NCI-H526 (cell line): ENCODE data around the gene IRS1.
A peak's percentile ranks its signal among the peaks of the same experiment; 100 is the strongest.

Source experiments
- DNase-seq, 2 experiments: peaks; one replicate each; lab custom pipeline; 2025; lab: John Stamatoyannopoulos, UW

The IRS1 gene

GRCh38 chr2:226825056-226825455 is 25.4 kb upstream of the IRS1 start:
- no peak for DNase-seq

- no peak for DNase-seq
These were observed 19.3 kb upstream of the IRS1 start for GRCh38 chr2:226818930-226819329.

- DNase-seq: peak in 1 of 2 experiments; percentile 33
These were observed 13.6 kb upstream of the IRS1 start for GRCh38 chr2:226813148-226813701.

GRCh38 chr2:226803410-226803809 is 3.8 kb upstream of the IRS1 start:
- no peak for DNase-seq

GRCh38 chr2:226802573-226802972 is 3.0 kb upstream of the IRS1 start:
- peak; percentile 59 to 79 for DNase-seq

- peak; percentile 65 to 91 for DNase-seq
These were observed 1.5 kb upstream of the IRS1 start for GRCh38 chr2:226800941-226801784.

- DNase-seq: peak in 1 of 2 experiments; percentile 45
These were observed 638 bp upstream of the IRS1 start for GRCh38 chr2:226799976-226800940.

- peak in 1 of 2 experiments; percentile 62 for DNase-seq
These were observed 1.0 kb downstream of the IRS1 start for GRCh38 chr2:226798422-226799210.

- no peak for DNase-seq
These were observed 1.6 kb downstream of the IRS1 start for GRCh38 chr2:226797989-226798421.

GRCh38 chr2:226797289-226797988 is 2.2 kb downstream of the IRS1 start:
- no peak for DNase-seq

GRCh38 chr2:226796840-226797288 is 2.8 kb downstream of the IRS1 start:
- no peak for DNase-seq

GRCh38 chr2:226796012-226796839 is 3.4 kb downstream of the IRS1 start:
- no peak for DNase-seq

GRCh38 chr2:226795281-226796011 is 4.2 kb downstream of the IRS1 start:
- DNase-seq: no peak

- DNase-seq: no peak
These were observed 4.9 kb downstream of the IRS1 start for GRCh38 chr2:226794751-226795171.

- no peak for DNase-seq
These were observed 5.4 kb downstream of the IRS1 start for GRCh38 chr2:226794196-226794661.

GRCh38 chr2:226793646-226794045 is 6.0 kb downstream of the IRS1 start:
- DNase-seq: no peak

GRCh38 chr2:226792155-226792881 is 7.3 kb downstream of the IRS1 start:
- DNase-seq: peak in 1 of 2 experiments; percentile 35

GRCh38 chr2:226791487-226792081 is 8.0 kb downstream of the IRS1 start:
- peak; percentile 62 to 91 for DNase-seq
